AG10803 (cell line): ENCODE data around the gene LEAP2.

Experiments
- DNase-seq: peaks from one replicate; pipeline ENCODE4 v3.0.0; 2010; ENCODE audit warnings: low read depth
- H3K4me3 ChIP-seq: 2 replicates; pipeline ENCODE4 v1.5.1; 2011; ENCODE audit warnings: mild to moderate bottlenecking, low read length, control low read depth
- TF ChIP-seq, protein P1 (sequence below): conservative IDR thresholded peaks from 2 replicates; pipeline ENCODE4 v1.5.1; 2011; ENCODE audit warnings: mild to moderate bottlenecking, low read length, control low read depth, inconsistent platforms

LEAP2 gene

DNA sequence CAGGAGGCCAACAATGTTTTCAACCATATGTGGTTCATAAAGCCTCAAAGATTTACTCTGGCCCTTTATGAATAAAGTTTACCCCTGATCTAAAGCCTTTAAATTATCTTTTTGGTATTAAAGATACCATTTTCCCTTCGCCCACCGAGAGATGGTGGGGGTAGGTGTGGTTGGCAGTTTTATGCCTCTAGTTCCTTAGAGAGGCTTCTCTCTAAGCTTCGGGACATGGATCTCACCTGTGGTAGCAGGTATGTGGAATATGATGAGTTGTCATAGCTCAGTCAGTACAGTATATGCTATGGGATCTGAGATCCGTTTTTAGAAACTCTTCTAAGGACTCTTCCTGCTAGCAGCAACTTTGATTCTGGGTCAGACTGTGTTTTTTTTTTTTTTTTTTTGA, 4.7 kb upstream of the LEAP2 start:
- DNase-seq = no peak
- TF ChIP-seq, protein P1, sequence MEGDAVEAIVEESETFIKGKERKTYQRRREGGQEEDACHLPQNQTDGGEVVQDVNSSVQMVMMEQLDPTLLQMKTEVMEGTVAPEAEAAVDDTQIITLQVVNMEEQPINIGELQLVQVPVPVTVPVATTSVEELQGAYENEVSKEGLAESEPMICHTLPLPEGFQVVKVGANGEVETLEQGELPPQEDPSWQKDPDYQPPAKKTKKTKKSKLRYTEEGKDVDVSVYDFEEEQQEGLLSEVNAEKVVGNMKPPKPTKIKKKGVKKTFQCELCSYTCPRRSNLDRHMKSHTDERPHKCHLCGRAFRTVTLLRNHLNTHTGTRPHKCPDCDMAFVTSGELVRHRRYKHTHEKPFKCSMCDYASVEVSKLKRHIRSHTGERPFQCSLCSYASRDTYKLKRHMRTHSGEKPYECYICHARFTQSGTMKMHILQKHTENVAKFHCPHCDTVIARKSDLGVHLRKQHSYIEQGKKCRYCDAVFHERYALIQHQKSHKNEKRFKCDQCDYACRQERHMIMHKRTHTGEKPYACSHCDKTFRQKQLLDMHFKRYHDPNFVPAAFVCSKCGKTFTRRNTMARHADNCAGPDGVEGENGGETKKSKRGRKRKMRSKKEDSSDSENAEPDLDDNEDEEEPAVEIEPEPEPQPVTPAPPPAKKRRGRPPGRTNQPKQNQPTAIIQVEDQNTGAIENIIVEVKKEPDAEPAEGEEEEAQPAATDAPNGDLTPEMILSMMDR = no peak
- no peak overlapping the region for H3K4me3 ChIP-seq

DNA sequence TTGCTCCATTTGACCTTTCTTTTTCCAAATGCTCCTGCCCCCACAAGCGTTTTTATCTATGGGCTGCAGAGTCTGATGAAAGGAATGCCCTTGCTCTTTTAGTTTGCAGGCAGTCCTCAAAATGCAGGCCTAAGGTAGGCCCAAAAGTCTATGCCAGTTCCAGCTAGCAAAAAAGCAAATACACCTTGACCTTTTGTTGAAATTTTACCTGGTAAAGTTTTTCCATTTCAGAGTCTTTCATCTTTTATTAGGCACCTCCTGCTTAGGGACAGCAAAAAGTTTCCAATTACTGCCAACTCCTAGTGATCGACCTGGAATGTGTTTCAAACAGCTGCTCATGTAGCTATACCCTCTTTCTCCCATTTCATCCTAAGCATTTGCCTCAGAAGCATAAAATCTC, 2.7 kb upstream of the LEAP2 start:
- TF ChIP-seq, protein P1 = no peak
- no peak overlapping the region for H3K4me3 ChIP-seq
- DNase-seq = no peak

DNA sequence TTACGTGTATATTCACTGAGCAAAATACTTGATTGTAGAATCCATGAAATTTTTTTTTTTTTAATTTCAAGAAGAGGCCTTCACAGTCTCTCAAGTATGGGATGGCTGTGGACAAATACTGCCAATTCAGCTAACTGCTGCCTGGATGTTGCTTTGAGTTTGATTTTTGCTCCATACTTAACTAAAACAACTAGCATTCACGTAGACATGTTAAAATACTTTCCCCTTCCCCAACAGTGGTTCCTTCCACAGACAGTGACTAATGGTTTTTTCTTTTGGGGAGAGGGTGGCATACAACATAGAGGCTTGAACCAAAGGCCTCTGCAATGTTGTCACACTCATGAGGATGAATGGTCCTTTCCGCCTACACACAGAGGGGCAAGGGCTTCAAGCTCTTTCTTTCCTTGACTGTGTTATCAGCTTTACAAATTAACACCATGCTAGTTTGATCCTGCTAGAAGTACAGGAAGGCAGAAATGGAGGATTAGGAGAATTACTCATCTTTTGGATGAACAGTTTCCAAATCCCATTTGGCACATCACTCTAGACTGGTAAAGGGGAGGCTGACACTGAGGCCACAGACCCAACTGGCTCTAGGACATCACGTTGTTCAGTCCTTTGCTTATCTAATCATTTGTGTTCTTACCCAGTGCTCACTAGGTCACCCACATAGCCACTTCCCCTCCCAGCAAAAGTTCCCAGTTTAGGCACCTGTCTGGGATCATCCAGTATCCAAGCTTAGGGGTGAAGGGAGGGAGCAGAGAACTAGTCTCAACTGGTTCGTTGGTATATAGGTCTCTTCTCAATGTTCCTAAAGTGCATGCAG, 1.8 kb upstream of the LEAP2 start:
- no peak overlapping the region for H3K4me3 ChIP-seq
- TF ChIP-seq, protein P1 = no peak
- no peak for DNase-seq

DNA sequence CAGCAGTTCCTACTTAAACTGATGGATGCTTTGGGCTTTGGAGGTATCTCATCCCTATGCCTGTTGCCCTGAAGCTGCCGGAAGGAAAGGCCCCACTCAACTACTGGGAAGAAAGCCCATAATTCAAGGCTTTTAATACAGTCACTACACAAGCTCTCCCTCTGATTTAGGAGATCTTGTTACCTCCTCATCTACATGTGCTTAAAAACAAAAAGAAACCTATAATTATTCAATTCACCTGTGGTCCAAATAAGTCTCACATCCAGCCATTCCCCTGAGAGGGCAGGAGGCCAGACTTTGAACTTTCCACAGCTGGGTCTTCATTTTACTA, 715 bp upstream of the LEAP2 start:
- no peak for DNase-seq
- no peak overlapping the region for H3K4me3 ChIP-seq
- TF ChIP-seq, protein P1 = no peak

DNA sequence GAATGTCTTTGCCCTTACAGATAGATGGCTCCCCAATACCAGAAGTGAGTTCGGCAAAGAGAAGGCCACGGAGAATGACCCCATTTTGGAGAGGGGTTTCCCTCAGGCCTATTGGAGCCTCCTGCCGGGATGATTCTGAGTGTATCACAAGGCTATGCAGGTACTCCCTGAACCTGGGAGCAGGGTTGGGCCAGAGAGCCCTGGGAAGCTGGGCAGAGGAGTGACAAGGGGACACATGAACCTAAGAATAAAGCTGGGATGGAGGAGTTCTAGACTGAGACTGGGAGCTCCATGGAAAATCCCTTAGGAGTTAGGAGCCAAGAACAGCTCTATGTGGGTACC, 433 bp downstream of the LEAP2 start:
- no peak for DNase-seq
- no peak overlapping the region for H3K4me3 ChIP-seq
- TF ChIP-seq, protein P1 = no peak

DNA sequence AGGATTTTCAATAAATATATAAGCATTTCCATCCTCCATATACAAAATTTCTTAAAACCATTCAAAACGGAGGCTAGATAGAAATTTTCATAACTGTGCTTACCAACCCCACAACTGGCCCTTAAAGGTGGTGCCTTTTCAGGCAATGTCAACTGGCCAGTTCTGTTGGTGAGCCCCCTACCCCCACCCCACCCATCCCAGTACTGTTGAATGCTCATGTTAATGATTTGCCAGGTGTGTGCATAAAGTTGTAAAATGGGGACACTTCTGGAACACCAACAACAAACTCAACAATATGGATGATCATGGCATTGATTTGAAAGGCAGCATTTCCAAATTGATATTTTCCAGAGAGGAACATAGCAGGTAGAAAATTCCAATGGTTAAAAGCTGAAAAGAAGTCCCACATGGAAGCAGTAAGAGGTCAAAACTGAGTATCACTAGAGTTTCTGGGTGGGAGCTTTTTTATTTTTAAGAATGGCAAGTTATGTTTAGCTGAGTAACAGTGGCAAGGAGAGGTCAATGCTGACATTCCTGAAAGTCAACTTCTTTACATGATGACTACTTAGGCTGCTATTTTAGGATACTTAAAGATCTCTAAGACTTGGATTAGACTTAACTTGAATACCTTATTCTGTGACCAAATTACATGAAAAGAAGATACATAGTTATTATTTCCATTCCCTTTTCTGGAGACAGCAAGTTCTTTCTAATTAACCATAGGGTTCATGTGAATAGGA, 2.7 kb downstream of the LEAP2 start:
- DNase-seq = peak; percentile 34
- no peak overlapping the region for H3K4me3 ChIP-seq
- TF ChIP-seq, protein P1 = no peak

DNA sequence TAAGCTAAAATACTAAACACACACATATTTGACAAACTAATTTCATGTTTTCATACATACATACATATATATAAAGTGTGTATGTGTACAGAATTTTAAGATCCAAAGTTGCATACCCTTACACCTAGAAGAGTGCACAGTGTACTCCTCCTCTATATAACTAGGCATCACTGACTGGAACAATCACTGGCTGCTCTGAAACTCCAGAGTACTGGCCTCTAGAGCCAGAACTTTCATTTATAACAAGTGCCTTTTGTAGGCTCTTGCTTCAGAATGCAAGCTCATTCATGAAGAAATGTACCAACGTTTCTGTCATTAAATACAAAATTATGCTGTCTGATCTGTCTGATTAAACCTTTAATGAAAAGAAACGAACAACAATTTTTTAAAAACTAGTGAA, 4.0 kb downstream of the LEAP2 start:
- TF ChIP-seq, protein P1 = no peak
- no peak overlapping the region for H3K4me3 ChIP-seq
- DNase-seq = no peak
